Activated CD4-positive, alpha-beta T cell treated with anti-CD3 and anti-CD28 coated beads, Interleukin-2, amount 10 ng/mL, durations not matched to agents 24 days and 14 days (primary cell): ENCODE data around the gene ZNF638. TPM values are rescaled to one million over a fixed set of nuclear protein-coding genes. Genes with fewer than 3 reads are reported as not detected.

Source experiments
- DNase-seq: peaks from one replicate; pipeline ENCODE4 v3.0.0; 2022
- H3K27ac Mint-ChIP-seq: one replicate; pipeline ENCODE4 v1.8.0; 2022; ENCODE audit warnings: mild to moderate bottlenecking, mixed read lengths
- H3K27me3 Mint-ChIP-seq: one replicate; pipeline ENCODE4 v1.8.0; 2022; ENCODE audit warnings: mixed read lengths
- H3K36me3 Mint-ChIP-seq: one replicate; pipeline ENCODE4 v1.8.0; 2022; ENCODE audit warnings: low read depth, mild to moderate bottlenecking, mixed read lengths
- H3K4me1 Mint-ChIP-seq: one replicate; pipeline ENCODE4 v1.8.0; 2021; ENCODE audit warnings: mixed read lengths
- H3K4me3 Mint-ChIP-seq: one replicate; pipeline ENCODE4 v1.8.0; 2022; ENCODE audit warnings: mild to moderate bottlenecking, moderate library complexity, mixed read lengths
- H3K9me3 Mint-ChIP-seq: one replicate; pipeline ENCODE4 v1.8.0; 2021; ENCODE audit warnings: mixed read lengths
- intact Hi-C: fragments of 100-400 bp; cut with micrococcal nuclease; formaldehyde crosslinking; loops from one replicate; pipeline ENCODE4 v1.15.1; 2023
- total RNA-seq: library from RNA; stranded (reverse); gene quantifications from 2 replicates; pipeline ENCODE4 v1.2.3, GENCODE V29; 2022

The ZNF638 gene
- total RNA-seq, 1 donor from 2014 or later, result 91.5 TPM

DNA sequence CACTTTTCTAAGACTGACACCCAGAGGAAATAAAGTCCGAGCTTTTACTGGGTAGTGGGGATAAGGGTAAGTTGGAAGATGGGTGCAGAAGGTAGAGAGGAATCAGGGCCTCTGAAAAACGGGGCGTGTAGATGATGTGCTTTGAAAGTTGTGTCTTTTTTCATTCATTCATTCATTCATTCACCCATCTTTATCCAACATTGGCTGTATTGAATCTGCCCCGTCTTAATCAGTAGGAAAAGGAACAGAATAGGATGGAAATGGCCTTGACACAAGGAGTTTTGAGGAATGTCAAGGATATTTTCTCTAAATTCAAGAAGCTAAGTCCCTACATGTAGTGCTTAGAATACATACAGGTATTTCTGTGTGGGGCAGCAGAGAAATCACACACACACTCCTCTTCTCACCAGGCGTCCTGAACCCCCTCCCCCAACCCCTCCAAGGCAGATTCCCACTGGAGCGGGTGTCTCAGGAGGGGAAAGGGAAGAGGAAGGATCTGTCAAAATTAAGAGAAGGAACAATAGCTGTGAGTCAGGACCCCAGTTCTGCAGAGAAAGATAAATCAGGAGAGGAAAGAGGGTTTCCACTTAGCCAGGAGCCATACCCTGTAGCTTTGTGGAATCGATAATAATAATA, 135.7 kb downstream of the ZNF638 start:
- peaks cover 4% of the 10 kb centered on the region for H3K9me3 Mint-ChIP-seq
- H3K36me3 Mint-ChIP-seq, result no peaks in the 10 kb centered on the region
- no peak for DNase-seq
- H3K4me3 Mint-ChIP-seq, result peak overlapping the region; percentile 83
- H3K27me3 Mint-ChIP-seq, result peaks cover 33% of the 10 kb centered on the region
- intact Hi-C loops, result no loop called here
- H3K4me1 Mint-ChIP-seq, result peaks cover 5% of the 10 kb centered on the region
- H3K27ac Mint-ChIP-seq, result no peak overlapping the region

DNA sequence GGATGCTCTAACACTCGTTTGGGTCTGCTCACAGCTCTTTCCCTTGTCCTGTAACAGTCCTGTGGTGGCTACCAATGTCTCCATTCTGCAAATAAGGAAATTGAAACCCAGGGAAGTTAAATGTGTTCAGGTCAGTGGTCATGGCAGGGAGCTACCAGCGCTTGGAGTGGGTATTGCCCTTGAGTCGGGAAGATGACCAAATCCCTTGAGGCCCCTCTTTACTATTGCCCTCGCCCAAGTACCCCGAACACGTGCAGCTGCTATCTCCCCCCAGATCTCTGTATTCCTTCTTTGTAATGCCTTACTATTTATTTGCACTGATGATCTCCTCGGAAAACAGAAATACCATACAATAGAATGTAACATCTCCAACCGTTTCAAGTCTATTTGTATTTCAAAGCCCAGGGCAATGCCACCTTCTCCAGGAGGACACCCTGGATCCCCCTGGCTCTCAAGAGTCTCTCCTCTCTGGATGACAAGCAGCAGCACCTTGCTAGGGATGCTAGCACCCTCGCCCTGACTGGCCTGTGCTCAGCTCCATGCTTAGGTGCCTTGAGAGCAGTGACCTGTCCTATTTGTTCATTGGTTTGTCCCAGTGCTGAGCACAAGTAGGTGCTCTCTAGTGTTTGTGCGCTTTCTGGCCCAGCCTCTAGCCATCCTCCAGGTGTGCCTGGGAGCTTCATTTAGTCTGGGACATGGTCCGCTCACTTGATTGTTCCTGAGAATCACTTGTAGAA, 136.9 kb downstream of the ZNF638 start:
- H3K4me3 Mint-ChIP-seq, result no peak overlapping the region
- H3K27ac Mint-ChIP-seq, result no peak overlapping the region
- no peaks in the 10 kb centered on the region for H3K9me3 Mint-ChIP-seq
- intact Hi-C loops, result no loop called here
- no peaks in the 10 kb centered on the region for H3K36me3 Mint-ChIP-seq
- no peak for DNase-seq
- peaks cover 5% of the 10 kb centered on the region for H3K4me1 Mint-ChIP-seq
- H3K27me3 Mint-ChIP-seq, result peaks cover 33% of the 10 kb centered on the region

DNA sequence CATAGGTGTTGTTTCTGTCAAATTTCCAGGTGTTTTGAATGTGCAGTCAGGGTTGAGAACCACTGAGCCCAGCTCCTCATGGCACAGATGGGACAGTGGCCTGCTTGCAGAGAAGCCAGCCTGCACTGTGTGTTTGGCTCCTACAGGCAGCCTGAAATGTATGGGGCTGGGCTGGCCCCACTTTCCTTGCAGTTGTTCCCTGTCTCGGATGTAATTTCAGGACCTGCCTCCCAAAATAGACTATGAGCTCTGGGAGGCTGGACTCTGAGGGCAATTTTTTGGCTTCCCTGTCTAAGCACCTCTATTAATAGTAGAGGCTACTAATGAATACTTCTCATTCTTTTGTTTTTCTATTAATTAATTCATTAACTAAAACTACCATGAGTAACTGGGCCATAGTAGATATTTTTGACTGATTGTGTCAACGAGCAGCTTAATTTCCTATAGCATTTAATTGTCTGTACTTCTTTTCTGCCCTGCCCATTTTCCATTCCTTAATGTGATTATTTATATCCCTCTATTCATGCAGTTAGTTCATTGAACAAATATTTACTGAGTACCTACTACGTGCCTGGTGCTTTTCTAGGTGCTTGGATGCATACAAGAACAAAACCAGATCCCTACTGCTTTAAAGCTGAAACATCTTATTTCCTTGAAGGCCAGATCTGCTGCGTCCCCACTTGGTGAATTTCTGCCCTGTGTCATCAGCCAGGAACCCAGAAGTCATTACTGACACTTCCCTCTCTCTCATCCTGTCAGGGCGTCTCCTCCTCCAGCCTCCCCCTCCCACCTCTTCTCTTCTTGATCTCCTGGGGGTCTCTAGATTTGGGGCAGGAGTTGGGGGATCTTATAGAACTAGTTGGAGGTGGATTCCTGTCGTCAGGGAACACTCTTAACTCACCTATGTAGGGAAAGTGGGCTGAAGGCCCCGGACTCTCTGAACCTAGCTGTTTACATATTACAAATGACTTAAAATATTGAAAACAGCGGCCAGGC, 138.1 kb downstream of the ZNF638 start:
- no peak for DNase-seq
- Mint-ChIP-seq H3K27ac (no peak overlapping the region), H3K27me3 (peaks cover 35% of the 10 kb centered on the region), H3K36me3 (no peaks in the 10 kb centered on the region), H3K9me3 (no peaks in the 10 kb centered on the region), H3K4me1 (peaks cover 5% of the 10 kb centered on the region), H3K4me3 (no peak overlapping the region)
- intact Hi-C loops, result no loop called here

DNA sequence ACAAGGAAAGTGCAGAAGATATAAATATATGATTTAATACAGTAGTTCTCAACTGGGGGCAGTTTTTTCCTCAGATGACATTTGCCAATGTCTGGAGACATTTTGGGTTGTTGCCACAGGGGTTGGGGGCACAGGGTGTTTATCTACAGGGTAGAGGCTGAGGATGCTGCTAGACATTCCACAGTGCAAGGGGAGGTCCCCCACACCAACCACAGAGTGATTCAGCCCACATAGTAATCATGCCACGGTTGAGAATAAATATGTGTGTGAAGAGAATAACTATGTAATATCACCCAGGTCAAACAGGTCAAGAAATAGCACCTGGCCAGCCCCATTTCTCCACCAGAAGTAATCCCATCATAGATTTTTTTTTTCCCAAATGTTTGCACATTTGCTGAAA, 139.7 kb downstream of the ZNF638 start:
- Mint-ChIP-seq H3K9me3 (no peaks in the 10 kb centered on the region), H3K27ac (no peak overlapping the region), H3K36me3 (no peaks in the 10 kb centered on the region), H3K4me1 (peaks cover 5% of the 10 kb centered on the region), H3K4me3 (no peak overlapping the region), H3K27me3 (peaks cover 35% of the 10 kb centered on the region)
- DNase-seq, result no peak
- intact Hi-C loops, result no loop called here

DNA sequence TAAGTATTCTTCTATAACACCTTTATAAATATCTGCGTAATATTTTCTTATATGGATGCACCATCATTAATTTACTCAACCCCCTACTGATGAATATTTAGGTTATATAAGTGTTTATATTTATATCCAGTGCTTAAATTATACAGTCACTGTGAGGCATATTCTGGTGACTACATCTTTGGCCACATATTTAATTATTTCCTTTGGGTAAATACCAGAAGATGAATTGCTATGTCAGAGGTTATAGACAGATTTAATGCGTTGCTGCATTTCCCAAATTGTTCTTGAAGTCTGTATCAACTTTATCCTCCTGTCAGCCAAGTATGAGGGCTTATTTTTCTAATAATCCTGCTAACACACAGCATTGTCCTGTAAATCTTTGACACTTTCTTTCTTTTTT, 140.4 kb downstream of the ZNF638 start:
- Mint-ChIP-seq H3K27ac (no peak overlapping the region), H3K36me3 (no peaks in the 10 kb centered on the region), H3K27me3 (peaks cover 33% of the 10 kb centered on the region), H3K9me3 (no peaks in the 10 kb centered on the region), H3K4me1 (peaks cover 3% of the 10 kb centered on the region), H3K4me3 (no peak overlapping the region)
- no peak for DNase-seq
- intact Hi-C loops, result no loop called here

DNA sequence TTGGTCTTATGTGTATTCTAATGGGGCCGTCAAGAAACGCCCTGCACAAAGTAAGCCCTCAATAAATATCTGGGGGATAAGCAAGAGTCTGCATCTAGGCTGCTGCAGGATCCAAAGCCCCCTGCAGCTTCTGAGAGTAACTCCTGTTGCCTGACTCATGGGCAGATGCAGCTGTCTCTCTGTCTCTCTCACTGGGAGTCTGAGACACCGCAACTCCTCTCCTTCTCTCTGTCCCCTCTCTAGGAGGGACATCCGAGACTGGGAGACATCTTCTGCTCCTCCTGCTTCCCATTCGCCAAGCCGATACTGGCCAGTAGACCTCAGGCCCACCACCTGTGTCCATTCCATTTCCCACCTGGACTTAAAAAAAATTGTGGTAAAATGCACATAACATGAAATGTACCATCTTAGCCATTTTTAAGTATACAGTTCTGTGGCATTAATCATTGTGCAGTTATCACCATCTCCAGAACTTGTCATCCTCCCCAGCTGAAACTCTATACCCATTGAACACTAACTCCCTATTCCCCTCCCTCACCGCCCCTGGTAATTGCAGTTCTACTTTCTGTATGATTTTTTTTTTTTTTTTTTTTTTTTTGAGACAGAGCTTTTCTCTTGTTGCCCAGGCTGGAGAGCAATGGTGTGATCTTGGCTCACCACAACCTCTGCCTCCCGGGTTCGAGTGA, 141.9 kb downstream of the ZNF638 start:
- Mint-ChIP-seq H3K9me3 (no peaks in the 10 kb centered on the region), H3K36me3 (no peaks in the 10 kb centered on the region), H3K4me1 (no peaks in the 10 kb centered on the region), H3K4me3 (no peak overlapping the region), H3K27ac (no peak overlapping the region), H3K27me3 (peaks cover 20% of the 10 kb centered on the region)
- intact Hi-C loops, result no loop called here
- DNase-seq, result no peak

DNA sequence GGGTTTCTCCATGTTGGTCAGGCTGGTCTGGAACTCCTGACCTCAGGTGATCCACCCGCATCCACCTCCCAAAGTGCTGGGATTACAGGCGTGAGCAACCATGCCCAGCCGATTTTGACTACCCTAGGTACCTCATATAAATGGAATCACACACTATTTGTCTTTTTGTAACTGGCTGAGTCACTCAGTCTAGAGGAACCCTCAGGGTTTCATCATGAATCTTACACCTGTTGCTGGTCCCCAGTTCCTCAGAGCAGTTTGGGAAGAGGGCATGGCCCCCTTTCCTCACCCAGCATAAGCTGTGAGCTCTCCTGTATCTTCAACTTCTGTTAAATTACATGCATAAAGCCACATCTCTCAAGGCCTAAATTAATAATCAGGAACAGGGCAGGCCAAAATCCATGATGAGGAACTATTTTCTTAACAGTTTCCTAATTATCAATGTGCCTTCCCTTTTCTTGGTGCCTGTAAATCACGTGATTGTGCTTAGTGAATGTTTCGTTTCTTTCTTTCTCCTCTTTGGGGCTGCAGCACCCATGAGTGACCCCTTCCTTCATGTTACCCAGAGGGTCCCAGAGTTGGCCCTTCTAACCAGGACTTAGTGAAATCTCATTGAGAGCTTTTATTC, 142.6 kb downstream of the ZNF638 start:
- H3K4me1 Mint-ChIP-seq, result no peaks in the 10 kb centered on the region
- intact Hi-C loops, result no loop called here

DNA sequence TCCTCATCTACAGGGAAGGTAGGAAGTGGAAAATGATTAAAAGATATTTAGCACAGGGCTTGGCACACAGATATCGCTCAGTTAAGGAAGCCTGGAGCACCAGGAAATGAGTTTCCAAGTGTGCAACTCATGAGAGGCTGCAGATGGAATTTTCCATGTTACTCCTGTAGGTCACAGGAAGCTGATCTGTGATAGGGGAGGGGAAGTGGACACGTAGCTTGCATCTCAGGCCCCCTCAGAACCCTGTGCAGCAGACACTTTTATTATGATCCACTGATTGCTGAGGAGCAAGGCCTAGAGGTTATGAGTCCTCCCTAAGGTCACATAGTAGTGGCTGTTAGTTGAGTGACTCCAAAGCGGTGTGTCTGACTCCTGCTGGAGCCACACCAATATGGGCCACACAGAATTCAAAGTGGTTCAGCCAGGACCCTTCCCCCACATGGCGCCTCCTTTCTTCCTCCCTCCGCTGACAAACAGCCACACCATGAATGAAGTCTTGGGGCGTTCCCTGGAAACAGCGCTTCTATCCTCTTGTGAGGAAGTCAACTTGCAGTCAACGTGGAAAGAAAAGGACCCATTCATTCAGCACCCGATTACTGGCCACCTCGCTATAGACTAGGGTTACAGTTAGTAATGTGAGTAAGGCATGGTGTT, 143.3 kb downstream of the ZNF638 start:
- intact Hi-C loops, result no loop called here
- DNase-seq, result no peak

More for the DNA sequence above, 142.6 kb downstream of the ZNF638 start:
- Mint-ChIP-seq H3K9me3 (no peaks in the 10 kb centered on the region), H3K27ac (no peak overlapping the region), H3K27me3 (peaks cover 15% of the 10 kb centered on the region), H3K36me3 (no peaks in the 10 kb centered on the region), H3K4me3 (no peak overlapping the region)
- DNase-seq, result no peak

DNA sequence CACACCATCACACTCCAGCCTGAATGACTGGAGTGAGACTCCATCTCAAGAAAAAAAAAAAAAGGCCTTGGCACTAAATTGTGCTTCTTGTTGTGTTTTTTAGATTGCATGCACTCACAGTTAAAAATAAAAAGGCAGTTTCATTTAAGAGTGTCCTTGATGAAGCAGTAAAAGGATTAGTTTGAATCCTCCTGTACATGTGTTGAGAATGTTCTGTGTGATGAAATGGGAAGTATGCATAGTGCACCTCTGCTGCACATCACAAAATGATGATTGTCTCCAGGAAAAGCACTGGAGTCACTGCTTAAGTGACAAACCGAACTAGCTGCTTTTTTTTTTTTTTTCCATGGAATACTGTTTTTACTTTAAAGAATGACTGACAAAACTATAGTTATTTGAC, 144.9 kb downstream of the ZNF638 start:
- intact Hi-C loops, result no loop called here
- H3K4me1 Mint-ChIP-seq, result no peaks in the 10 kb centered on the region
- no peak for DNase-seq
- H3K27me3 Mint-ChIP-seq, result peaks cover 10% of the 10 kb centered on the region
- no peak overlapping the region for H3K27ac Mint-ChIP-seq
- no peaks in the 10 kb centered on the region for H3K9me3 Mint-ChIP-seq
- H3K36me3 Mint-ChIP-seq, result no peaks in the 10 kb centered on the region
- H3K4me3 Mint-ChIP-seq, result no peak overlapping the region

More for the DNA sequence above, 143.3 kb downstream of the ZNF638 start:
- Mint-ChIP-seq H3K27me3 (peaks cover 13% of the 10 kb centered on the region), H3K36me3 (no peaks in the 10 kb centered on the region), H3K9me3 (no peaks in the 10 kb centered on the region), H3K4me1 (no peaks in the 10 kb centered on the region), H3K27ac (no peak overlapping the region), H3K4me3 (no peak overlapping the region)

DNA sequence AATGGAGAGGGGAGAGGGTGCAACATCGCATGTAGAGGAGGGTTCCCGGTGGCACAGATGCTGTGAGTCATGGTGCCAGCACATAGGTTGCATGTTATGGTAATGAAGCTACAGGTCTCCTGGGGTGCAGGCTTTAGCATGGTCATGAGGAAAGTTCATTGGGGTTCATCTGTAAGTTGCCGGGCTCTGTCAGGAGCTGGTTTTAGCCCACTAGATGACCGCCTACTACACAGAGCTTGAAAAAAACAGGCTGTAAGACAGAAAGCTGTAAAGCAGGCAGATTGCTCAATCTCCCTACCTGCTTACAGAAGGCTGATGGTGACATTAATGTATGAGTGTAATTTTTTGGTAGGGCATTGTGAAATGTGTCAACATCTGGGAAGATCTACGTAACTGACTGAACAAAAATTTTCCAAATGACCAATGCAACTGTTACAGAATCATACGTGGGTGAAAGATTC, 145.7 kb downstream of the ZNF638 start:
- Mint-ChIP-seq H3K27me3 (peaks cover 10% of the 10 kb centered on the region), H3K36me3 (no peaks in the 10 kb centered on the region), H3K9me3 (no peaks in the 10 kb centered on the region), H3K4me1 (no peaks in the 10 kb centered on the region), H3K27ac (no peak overlapping the region), H3K4me3 (no peak overlapping the region)
- DNase-seq, result no peak
- intact Hi-C loops, result no loop called here

DNA sequence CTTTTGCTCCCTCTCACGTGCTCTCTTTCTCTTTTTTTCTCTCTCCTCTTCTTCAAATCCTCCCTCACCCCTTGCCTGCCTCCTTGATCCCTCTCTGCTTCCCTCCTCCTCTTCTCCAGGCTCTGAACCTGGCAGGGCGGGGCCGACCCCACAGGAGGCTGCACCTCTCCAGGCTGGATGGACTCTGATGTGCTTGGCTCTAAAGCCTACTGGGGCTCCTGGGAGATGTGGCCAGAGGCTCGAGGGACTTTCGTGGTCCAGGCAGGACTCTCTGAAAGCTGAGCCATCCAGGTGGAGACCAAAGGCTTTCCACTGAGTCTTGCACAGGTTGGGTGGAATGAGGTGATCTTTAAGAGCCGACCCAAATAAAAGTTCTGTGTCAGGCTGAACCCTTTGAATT, 147.2 kb downstream of the ZNF638 start:
- no peak overlapping the region for H3K27ac Mint-ChIP-seq
- no peaks in the 10 kb centered on the region for H3K9me3 Mint-ChIP-seq
- peaks cover 8% of the 10 kb centered on the region for H3K27me3 Mint-ChIP-seq
- DNase-seq, result no peak
- H3K4me3 Mint-ChIP-seq, result no peak overlapping the region
- intact Hi-C loops, result no loop called here
- no peaks in the 10 kb centered on the region for H3K4me1 Mint-ChIP-seq
- H3K36me3 Mint-ChIP-seq, result no peaks in the 10 kb centered on the region

DNA sequence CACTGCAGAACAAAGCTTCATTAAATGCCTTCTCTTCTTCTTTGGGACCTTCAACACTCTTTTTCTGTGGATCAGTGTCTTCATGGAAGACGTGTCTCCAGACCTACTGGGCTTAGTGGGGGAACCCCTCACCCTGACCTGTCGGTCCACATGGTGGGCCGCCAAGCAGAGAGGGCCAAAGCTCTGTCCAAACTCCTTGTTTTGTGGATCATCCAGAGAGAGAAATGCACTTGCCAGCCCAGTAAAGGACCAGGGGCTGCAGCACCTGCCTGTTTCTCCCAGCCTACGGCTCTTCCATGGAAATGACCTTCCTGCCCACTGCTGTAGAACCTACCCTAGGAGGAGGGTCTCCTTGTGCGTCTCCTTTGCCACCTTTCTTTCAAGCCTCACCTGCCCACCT, 147.7 kb downstream of the ZNF638 start:
- H3K36me3 Mint-ChIP-seq, result no peaks in the 10 kb centered on the region
- intact Hi-C loops, result no loop called here
- H3K9me3 Mint-ChIP-seq, result no peaks in the 10 kb centered on the region
- H3K27ac Mint-ChIP-seq, result no peak overlapping the region
- no peak for DNase-seq
- peaks cover 8% of the 10 kb centered on the region for H3K27me3 Mint-ChIP-seq
- H3K4me3 Mint-ChIP-seq, result no peak overlapping the region
- no peaks in the 10 kb centered on the region for H3K4me1 Mint-ChIP-seq

DNA sequence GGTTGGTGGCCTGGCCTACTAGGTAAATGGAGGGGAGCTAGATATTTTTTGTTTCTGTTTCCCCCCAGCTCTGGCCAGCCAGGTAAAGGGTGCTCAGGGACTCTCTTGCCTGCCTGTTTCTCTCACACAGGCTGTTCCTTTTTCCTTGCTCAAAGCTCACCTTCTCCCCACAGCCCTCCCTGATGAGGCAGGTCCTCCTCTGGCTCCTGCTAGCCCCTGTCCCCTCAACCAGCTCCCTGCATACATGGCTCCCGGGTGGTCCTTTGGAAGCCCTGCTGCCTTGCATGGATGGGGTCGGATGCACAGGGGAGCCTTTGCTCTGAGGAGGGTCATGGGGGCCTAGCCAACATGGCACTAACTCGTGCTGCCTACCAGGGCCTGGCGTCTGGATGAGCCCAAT, 149.5 kb downstream of the ZNF638 start:
- Mint-ChIP-seq H3K4me3 (no peak overlapping the region), H3K27ac (no peak overlapping the region), H3K36me3 (no peaks in the 10 kb centered on the region), H3K27me3 (peaks cover 8% of the 10 kb centered on the region), H3K4me1 (no peaks in the 10 kb centered on the region), H3K9me3 (no peaks in the 10 kb centered on the region)
- intact Hi-C loops, result no loop called here
- DNase-seq, result no peak
